NCI-H1436 treated with DMSO at 0.1 percent for 48 hours (cell line): ENCODE data around the gene BRD3OS.
A peak's percentile ranks its signal among the peaks of the same experiment; 100 is the strongest.
"Not testable (repeated sequence)": the region's sequence is repeated elsewhere in the genome, so short reads cannot be mapped to it uniquely, and the experiment has no call there.

ENCODE experiments used
- DNase-seq: peaks from one replicate; lab custom pipeline; 2025; lab: John Stamatoyannopoulos, UW

BRD3OS gene

DNA sequence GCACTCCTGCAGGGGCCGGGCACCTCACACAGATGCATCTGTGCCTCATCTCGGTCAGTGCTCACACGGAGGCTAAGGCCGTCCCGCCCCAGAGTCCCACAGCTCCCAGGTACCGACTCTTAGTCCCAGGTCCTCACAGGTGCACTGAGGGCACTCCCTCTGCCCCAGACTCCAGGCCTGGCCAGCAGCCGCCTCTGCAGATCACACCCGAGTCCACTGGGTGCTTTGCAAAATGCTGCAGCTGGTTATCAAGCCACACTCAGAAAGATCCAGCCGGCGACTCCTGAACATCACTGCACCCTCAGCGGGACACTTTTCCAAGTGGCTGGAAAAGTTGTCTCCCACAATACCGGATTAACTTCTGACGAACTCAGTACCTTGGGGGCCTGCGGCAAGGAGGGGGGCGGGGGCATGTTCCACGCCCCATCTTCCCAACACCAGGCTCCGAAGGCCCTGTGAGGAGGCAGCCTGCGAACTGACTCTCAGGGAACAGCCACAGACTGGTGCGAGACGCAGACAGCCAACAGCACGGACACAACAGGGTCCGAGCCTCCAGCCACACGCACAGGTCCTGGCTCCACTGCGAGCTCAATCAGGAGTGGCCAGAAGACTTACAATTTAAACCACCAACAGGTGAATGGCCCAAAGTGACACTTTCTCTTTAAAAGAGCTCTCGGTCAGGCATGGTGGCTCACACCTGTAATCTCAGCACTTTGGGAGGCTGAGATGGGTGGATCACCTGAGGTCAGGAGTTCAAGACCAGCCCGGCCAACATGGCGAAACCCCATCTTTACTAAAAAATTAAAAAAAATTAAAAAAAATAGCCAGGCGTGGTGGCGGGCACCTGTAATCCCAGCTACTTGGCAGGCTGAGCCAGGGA is 38.5 kb downstream of the BRD3OS start:
- no peak for DNase-seq

- no peak for DNase-seq
Measured at GRCh38 chr9:134064711-134065110, 39.4 kb downstream of the BRD3OS start.

DNA sequence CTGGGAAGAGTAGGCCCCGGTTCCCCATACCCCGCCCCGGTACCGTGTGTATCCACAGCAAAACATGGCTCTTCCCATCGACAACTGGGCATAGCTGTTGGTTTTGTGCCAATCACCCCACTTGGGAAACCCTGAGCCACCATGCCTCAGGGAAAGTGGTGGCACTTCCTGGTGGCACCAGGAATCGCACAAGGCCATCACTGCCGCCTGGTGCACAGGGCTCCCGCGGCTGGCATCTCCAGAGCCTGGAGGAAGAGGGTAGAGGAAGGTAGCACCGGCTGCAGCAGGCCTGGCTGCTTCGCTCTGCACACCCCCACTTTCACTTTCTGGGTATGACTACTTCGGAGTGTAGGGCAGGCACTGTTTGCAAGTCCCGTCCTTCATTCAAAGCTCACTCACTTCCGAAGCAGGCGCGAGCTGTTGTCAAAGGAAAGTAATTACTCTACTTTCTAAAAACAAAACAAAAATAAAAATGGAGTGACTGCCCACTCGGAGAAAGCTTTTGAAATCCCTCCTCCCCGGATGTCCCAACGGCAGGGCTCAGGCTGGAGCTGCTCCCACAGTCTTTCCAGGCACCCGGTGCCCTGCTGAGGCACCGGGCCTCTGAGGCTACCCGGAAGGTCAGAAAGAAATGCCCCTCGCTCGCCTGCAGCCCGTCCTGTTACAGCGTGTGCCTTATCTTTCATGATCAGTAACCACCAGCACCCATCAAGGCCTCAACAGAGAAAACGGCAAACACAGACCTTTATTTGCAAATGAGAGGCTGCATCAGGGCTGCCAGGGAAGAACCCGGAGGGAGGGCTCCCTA is 40.5 kb downstream of the BRD3OS start:
- no peak for DNase-seq

DNA sequence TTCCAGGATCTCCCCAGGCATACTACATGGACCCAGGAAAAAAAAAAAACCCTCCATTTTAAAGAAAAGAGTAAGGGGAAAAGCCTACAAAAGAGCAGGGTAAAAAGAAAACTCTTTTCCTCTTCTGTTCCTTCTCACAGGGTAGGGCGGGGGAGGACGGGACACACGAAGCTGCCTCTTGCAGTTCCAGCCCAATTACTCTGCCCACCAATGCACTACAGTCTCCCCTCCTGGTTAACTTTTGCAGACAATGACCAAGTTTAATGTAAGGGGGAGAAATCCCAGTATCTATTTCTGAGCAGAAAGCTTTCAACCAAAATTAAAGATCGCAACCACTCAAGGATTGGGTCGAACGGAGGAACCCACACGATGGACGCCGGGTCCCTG is 41.2 kb downstream of the BRD3OS start:
- DNase-seq = no peak

DNA sequence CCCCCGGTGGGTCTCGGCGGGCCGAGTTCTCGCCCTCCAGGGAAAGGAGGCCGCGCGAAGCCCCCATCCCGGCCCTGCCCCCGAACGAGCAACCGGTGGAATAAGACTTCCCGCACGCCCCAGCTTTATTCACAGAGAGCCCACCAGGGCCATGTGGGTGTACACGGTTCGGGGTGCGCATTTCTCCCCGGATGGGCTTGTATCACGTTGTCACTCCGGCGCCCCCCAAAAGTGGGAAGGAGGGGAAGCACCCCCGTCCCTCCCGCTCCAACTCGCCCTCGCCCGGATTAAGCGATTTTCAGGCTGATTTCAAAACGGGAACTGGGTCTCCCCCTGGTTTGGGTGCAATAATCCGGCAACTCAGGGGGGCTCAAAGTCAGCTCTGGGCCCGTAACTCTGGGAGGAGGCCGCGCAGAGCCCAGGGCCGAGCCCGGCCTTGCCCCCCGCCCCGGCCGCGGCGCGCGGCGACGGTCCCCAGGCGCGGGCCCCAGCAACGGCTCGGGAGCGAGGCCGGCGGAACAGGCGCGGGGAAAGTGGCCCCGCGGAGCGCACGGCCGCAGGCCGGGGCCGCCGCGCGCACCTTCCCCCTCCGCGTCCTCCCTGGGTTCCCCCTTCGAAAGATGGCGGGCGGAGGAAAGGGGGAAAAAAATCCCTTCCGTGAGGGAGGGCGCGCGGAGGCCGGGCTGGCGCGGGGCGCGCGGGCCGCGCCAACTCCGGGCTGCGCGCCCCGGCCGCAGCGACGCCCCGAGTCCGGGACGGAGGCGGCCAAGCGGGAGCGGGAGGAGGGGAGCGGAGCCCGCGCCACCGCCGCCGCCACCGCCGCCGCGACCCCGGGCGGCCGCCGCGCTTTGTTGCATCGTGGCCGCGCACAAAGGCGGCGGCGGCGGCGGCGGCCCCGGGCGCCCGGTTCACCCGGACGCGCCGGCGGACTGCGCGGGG is 41.9 kb downstream of the BRD3OS start:
- DNase-seq = no peak

GRCh38 chr9:134067904-134068743 is 42.8 kb downstream of the BRD3OS start, which contains the start of gene BRD3:
BRD3 (minus strand) TSS chr9:134068026; CDS start chr9:134053477, 14,549 bp downstream.
- peak; percentile 8 for DNase-seq

GRCh38 chr9:134068744-134069479 is 43.6 kb downstream of the BRD3OS start:
- no peak for DNase-seq

- DNase-seq = no peak
Measured at GRCh38 chr9:134069480-134070399, 44.5 kb downstream of the BRD3OS start.

- DNase-seq = no peak
Measured at GRCh38 chr9:134071149-134071548, 45.9 kb downstream of the BRD3OS start.

DNA sequence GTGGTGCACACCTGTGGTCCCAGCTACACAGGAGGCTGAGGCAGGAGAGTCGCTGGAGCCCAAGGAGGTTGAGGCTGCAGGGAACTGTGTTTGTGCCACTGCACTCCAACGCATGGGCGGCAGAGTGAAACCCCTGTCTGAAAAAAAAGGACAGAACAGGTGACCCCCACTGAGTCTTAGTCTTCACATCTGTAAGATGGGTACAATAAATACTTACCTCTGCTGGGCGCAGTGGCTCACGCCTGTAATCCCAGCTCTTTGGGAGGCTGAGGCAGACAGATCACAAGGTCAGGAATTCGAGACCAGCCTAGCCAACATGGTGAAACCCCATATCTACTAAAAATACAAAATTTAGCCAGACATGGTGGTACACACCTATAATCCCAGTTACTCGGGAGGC is 47.4 kb downstream of the BRD3OS start:
- DNase-seq = not testable (repeated sequence)

DNA sequence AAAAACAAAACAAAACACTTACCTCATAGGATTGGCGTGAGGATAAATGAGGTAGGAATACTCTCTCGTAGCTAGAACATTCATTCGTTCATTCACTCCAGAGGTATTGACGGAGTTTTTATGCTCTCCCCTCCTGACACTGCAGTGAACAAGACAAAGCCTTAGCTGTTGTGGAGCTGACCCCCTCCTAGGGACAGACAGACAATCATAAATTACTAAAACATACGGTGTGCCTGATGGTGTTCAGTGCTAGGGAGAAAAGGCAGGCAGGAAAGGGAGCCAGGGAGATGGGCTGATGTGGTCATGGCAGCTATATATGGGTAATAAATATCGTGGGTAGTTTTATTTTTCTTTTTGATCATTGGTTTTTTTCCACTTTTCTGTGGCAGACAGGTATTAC is 48.2 kb downstream of the BRD3OS start:
- DNase-seq = no peak

DNA sequence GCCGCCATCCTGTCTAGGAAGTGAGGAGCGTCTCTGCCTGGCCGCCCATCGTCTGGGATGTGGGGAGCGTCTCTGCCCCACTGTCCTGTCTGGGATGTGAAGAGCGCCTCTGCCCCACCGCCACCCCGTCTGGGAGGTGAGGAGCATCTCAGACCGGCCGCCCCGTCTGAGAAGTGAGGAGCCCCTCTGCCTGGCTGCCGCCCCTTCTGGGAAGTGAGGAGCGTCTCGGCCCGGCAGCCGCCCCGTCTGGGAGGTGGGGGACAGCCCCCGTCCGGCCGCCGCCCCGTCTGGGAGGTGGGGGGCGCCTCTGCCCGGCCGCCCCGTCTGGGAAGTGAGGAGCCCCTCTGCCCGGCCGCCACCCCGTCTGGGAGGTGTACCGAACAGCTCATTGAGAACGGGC is 50.4 kb downstream of the BRD3OS start:
- not testable (repeated sequence) for DNase-seq

GRCh38 chr9:134076644-134077043 is 51.4 kb downstream of the BRD3OS start:
- DNase-seq = no peak
